GM12878 (cell line): ENCODE data around the gene STON2.

Experiments used
- EZH2 ChIP-seq: IDR thresholded peaks from 2 replicates; pipeline ENCODE4 v1.6.1; 2012; ENCODE audit warnings: low read depth, mild to moderate bottlenecking, control low read depth, inconsistent platforms, low read length, borderline replicate concordance; ENCODE audit not compliant: control insufficient read depth
- TF ChIP-seq, protein P1 (sequence below), 3 experiments: IDR thresholded peaks in 2 of 3; conservative IDR thresholded peaks in 1 of 3; 2 replicates each; pipeline ENCODE4 v1.5.1; 2011; ENCODE audit warnings: low read depth in 3 of 3, low read length in 3 of 3, mild to moderate bottlenecking in 3 of 3, control low read depth in 2 of 3, moderate library complexity in 2 of 3, inconsistent platforms in 1 of 3, mixed read lengths in 1 of 3; ENCODE audit not compliant: control insufficient read depth in 2 of 3, insufficient read depth in 1 of 3; ENCODE audit errors: extremely low read depth in 1 of 3

- TF ChIP-seq, protein P1, sequence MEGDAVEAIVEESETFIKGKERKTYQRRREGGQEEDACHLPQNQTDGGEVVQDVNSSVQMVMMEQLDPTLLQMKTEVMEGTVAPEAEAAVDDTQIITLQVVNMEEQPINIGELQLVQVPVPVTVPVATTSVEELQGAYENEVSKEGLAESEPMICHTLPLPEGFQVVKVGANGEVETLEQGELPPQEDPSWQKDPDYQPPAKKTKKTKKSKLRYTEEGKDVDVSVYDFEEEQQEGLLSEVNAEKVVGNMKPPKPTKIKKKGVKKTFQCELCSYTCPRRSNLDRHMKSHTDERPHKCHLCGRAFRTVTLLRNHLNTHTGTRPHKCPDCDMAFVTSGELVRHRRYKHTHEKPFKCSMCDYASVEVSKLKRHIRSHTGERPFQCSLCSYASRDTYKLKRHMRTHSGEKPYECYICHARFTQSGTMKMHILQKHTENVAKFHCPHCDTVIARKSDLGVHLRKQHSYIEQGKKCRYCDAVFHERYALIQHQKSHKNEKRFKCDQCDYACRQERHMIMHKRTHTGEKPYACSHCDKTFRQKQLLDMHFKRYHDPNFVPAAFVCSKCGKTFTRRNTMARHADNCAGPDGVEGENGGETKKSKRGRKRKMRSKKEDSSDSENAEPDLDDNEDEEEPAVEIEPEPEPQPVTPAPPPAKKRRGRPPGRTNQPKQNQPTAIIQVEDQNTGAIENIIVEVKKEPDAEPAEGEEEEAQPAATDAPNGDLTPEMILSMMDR (IDR thresholded peaks at IDR 0.05 in 2 of 3, conservative IDR thresholded peaks at IDR 0.05 in 1 of 3; ENCODE audit: control insufficient read depth in 2 of 3, extremely low read depth in 1 of 3, insufficient read depth in 1 of 3, low read depth in 3 of 3, low read length in 3 of 3) = no peak
- no peak for TF ChIP-seq EZH2
These were observed 7.0 kb downstream of the STON2 start for GRCh38 chr14:81392976-81393643.
